ENCODE measurements around the gene TKTL1.
"Not testable (repeated sequence)": the region's sequence is repeated elsewhere in the genome, so short reads cannot be mapped to it uniquely, and the experiment has no call there.

DNA sequence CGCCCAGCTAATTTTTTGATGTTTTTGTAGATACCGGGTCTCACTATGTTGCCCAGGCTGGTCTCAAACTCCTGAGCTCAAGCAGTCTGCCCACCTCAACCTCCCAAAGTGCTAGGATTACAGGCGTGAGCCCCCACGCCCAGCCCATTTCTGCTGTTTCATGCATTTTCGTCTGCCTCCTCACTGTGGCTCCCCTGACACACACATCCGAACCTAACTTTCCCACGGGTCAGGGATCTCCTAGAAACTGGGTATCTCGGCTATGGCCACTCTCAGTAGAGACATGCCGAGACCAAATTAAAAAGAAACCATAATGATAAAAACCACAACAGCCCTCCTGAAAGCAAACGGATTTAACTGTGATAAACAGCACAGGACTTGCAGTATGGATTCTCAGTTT lies 47.5 kb upstream of the TKTL1 start:
- TF ChIP-seq, protein P1, sequence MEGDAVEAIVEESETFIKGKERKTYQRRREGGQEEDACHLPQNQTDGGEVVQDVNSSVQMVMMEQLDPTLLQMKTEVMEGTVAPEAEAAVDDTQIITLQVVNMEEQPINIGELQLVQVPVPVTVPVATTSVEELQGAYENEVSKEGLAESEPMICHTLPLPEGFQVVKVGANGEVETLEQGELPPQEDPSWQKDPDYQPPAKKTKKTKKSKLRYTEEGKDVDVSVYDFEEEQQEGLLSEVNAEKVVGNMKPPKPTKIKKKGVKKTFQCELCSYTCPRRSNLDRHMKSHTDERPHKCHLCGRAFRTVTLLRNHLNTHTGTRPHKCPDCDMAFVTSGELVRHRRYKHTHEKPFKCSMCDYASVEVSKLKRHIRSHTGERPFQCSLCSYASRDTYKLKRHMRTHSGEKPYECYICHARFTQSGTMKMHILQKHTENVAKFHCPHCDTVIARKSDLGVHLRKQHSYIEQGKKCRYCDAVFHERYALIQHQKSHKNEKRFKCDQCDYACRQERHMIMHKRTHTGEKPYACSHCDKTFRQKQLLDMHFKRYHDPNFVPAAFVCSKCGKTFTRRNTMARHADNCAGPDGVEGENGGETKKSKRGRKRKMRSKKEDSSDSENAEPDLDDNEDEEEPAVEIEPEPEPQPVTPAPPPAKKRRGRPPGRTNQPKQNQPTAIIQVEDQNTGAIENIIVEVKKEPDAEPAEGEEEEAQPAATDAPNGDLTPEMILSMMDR (IDR thresholded peaks at IDR 0.05), result not testable (repeated sequence)
- TF ChIP-seq, protein P2, sequence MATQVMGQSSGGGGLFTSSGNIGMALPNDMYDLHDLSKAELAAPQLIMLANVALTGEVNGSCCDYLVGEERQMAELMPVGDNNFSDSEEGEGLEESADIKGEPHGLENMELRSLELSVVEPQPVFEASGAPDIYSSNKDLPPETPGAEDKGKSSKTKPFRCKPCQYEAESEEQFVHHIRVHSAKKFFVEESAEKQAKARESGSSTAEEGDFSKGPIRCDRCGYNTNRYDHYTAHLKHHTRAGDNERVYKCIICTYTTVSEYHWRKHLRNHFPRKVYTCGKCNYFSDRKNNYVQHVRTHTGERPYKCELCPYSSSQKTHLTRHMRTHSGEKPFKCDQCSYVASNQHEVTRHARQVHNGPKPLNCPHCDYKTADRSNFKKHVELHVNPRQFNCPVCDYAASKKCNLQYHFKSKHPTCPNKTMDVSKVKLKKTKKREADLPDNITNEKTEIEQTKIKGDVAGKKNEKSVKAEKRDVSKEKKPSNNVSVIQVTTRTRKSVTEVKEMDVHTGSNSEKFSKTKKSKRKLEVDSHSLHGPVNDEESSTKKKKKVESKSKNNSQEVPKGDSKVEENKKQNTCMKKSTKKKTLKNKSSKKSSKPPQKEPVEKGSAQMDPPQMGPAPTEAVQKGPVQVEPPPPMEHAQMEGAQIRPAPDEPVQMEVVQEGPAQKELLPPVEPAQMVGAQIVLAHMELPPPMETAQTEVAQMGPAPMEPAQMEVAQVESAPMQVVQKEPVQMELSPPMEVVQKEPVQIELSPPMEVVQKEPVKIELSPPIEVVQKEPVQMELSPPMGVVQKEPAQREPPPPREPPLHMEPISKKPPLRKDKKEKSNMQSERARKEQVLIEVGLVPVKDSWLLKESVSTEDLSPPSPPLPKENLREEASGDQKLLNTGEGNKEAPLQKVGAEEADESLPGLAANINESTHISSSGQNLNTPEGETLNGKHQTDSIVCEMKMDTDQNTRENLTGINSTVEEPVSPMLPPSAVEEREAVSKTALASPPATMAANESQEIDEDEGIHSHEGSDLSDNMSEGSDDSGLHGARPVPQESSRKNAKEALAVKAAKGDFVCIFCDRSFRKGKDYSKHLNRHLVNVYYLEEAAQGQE (IDR thresholded peaks at IDR 0.05; ENCODE audit: insufficient read depth in 1 of 2, low read depth in 2 of 2, low read length in 1 of 2), result not testable (repeated sequence)
- not testable (repeated sequence) for TF ChIP-seq POLR2AphosphoS5 (IDR thresholded peaks at IDR 0.05; ENCODE audit: low read depth, low read length)

Measured in Panc1 (cell line).